GM19099 (cell line): ENCODE results near the gene ASMTL.

Experiments used
- POLR2A ChIP-seq: IDR thresholded peaks from 3 replicates; pipeline ENCODE4 v1.6.1; 2011; ENCODE audit warnings: low read depth; ENCODE audit not compliant: insufficient read length; ENCODE audit errors: extremely low read depth

The ASMTL gene

GRCh38 chrX:1388651-1389050 lies 64.1 kb downstream of the ASMTL start:
- TF ChIP-seq POLR2A, result no peak

DNA sequence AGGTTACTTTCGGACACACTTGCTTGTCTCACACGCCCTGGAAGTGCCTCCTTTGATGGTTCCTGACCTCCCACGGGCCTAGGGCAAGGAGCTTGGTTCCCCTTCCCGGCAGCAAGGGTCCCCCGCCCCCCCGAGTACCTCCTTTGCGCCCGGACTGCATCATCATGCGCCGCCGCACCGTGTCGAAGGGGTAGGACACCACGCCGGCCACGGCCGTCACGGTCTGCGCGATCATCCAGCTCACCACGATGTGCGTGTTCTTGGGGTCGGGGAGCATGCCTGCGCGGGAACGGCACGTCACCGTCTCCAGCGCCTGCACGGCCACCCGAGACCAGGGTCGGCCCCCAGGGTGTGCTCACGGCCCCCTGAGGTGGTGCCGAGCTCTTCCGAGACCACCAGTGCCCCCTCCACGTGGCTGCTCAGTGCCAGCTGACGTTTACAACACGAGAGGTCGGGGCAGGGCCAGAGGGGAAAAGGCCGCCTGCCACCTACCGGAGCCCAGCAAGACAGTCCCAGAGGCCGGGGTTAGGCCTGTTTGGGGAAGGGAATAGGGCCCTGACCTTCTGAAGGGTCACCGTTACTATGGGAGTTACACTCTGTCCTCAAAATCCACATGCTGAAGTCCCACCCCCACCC lies 65.5 kb downstream of the ASMTL start:
- TF ChIP-seq POLR2A, result no peak

GRCh38 chrX:1386338-1387127 lies 66.2 kb downstream of the ASMTL start:
- no peak for TF ChIP-seq POLR2A

DNA sequence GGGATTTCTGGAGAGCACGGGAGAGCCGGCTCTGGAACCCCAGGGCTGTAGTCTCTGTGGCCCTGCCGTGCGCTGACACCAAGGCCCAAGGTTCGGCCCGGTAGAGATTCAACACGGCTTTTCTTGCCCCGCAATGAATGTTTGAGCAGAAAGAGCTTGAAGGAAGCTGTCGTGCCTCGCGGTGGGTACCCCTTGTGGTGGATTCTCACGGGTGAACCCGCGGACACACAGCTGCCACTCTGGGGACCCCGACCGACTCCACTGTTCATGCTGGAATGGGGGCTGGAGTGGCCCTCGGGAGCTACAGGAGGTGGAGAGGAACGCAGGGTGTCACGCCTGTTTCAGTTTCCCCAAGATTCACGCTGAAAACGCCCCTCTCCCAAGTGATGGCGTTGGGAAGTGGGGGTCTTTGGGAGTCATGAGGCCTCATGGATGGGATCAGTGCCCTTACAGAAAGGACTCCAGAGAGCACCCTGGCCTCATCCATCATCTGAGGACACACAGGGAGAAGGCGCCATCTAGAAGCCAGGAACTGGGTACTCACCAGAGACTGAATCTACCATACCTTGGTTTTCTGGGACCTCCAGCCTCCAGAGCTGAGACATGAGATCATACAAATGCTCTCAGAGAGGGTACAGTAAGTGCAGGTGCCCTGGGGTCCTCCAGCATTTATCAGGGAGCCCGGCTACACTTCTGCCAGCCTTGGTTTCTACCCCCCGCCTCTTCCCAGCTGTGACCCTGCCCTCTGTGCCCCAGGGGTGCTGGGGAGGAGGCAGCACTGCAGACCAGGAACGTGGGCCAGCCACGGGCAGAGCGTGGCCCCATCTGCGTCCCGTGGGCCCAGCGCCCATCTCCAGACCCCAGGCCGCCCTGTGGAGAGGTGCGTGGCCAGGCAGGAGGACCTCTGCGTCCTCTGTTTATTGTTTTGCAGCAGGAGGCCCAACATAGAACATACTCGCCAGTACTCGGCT lies 67.2 kb downstream of the ASMTL start:
- peak; percentile 22 for TF ChIP-seq POLR2A

- peak; percentile 39 for TF ChIP-seq POLR2A
Observed at GRCh38 chrX:1384658-1385252, 68.0 kb downstream of the ASMTL start.

DNA sequence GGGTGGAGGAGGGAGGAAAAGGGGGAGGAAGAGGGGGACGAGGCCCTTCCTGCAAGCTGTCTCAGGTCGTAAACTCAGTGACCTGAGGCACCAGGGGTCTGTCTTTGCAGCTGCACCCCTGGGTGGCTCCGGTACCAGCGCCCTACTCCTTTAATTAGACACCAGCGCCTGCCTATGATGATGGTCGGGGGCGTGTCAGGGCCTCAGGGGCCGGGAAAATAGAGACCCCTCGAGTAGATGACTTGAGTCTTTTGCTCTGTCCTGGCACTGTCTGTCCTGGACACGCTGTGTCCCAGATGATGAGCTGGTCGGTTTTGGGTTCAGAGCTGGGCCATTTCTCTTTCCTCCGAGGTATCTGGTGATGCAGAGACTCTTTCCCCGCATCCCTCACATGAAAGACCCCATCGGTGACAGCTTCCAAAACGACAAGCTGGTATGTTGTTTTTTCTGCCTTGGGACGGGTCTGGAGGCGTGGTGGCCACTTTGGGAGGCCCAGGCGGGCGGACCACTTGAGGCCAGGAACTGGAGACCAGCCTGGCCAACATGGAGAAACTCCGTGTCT lies 72.0 kb downstream of the ASMTL start:
- no peak for TF ChIP-seq POLR2A

DNA sequence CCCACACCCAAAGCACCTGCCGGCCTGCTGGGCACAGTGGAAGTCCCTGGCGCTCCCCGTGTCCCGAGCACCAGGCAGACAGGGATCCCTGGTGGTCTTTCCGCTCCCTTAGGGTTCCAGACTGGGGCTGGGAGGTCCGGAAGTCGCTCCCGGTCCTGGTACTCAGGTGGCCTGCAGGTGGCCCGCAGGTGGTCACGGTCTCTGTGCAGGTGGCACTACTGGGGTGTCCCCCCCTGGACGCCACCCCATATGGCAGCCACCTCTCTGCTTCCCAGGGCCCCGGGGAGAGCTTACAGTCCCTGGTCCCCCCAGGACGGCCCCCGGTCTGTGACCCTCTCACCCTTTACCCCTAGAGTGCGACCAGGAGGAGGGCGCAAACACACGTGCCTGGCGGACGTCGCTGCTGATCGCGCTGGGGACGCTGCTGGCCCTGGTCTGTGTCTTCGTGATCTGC lies 74.4 kb downstream of the ASMTL start:
- TF ChIP-seq POLR2A, result no peak

DNA sequence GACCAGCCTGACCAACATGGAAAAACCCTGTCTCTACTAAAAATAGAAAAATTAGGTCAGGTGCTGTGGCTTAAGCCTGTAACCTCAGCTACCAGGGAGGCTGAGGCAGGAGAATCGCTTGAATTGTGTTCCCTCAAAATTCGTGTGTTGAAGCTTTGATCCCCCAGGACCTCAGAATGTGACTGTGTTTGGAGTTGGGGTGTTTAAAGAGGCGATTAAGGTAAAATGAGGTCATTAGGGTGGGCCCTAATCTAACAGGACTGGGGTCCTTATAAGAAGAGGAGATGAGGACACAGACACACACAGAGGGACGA lies 84.4 kb downstream of the ASMTL start:
- no peak for TF ChIP-seq POLR2A

GRCh38 chrX:1361910-1362309 lies 90.8 kb downstream of the ASMTL start:
- no peak for TF ChIP-seq POLR2A

DNA sequence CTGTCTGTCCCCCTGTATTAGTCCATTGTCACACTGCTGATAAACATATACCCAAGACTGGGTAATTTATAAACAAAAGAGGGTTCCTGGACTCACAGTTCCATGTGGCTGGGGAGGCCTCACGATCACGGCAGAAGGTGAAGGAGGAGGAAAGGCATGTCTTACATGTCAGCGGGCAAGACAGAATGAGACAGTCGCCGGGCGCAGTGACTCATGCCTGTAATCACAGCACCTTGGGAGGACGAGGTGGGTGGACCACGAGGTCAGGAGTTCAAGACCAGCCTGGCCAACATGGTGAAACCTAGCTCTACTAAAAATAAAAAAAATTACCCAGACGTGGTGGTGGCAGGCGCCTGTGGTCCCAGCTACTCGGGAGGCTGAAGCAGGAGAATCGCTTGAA lies 91.4 kb downstream of the ASMTL start:
- TF ChIP-seq POLR2A, result no peak

DNA sequence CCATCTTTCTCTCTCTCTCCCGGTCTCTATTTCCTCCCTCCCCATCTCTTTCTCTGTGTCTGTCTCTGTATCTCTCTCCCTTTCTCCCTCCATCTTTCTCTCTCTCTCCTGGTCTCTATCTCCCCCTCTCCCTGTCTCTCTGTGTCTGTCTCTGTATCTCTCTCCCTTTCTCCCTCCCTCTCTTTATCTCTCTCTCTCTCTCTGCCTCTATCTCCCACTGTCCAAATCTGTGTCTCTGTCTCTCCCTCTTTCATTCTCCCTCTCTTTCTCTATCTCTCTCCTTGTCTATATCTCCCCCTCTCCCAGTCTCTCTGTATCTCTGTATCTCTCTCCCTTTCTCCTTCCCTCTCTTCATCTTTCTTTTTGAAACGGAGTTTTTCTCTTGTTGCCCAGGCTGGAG lies 92.5 kb downstream of the ASMTL start:
- no peak for TF ChIP-seq POLR2A

- no peak for TF ChIP-seq POLR2A
Observed at GRCh38 chrX:1359477-1359873, 93.2 kb downstream of the ASMTL start.

GRCh38 chrX:1358793-1359476 lies 93.8 kb downstream of the ASMTL start:
- no peak for TF ChIP-seq POLR2A

- no peak for TF ChIP-seq POLR2A
Observed at GRCh38 chrX:1357993-1358392, 94.7 kb downstream of the ASMTL start.
